HFF-Myc (cell line): Measurements from ENCODE around the gene SMYD2.

Experiments used
- DNase-seq: peaks from one replicate; pipeline ENCODE4 v3.0.0-alpha.2; 2011; ENCODE audit warnings: low read depth; ENCODE audit errors: extremely low read depth
- H3K4me3 ChIP-seq: replicated peaks from 2 replicates; pipeline ENCODE4 v1.5.1; 2011; ENCODE audit warnings: low read depth, mild to moderate bottlenecking, control low read depth, low read length
- CTCF ChIP-seq: IDR thresholded peaks from 2 replicates; pipeline ENCODE4 v1.5.1; 2012; ENCODE audit warnings: mild to moderate bottlenecking, low read depth, low read length, control low read depth; ENCODE audit errors: missing control alignments

The SMYD2 gene

GRCh38 chr1:214314178-214314843, 33.4 kb downstream of the SMYD2 start:
- no peak overlapping the region for H3K4me3 ChIP-seq
- DNase-seq, result no peak
- TF ChIP-seq CTCF, result no peak

- no peak for DNase-seq
- no peak for TF ChIP-seq CTCF
- no peak overlapping the region for H3K4me3 ChIP-seq
Measured at GRCh38 chr1:214316593-214316992, 35.6 kb downstream of the SMYD2 start.

- no peak for TF ChIP-seq CTCF
- H3K4me3 ChIP-seq, result no peak overlapping the region
- no peak for DNase-seq
Measured at GRCh38 chr1:214317300-214317699, 36.3 kb downstream of the SMYD2 start.

GRCh38 chr1:214317734-214318133, 36.8 kb downstream of the SMYD2 start:
- no peak overlapping the region for H3K4me3 ChIP-seq
- TF ChIP-seq CTCF, result no peak
- no peak for DNase-seq

- no peak overlapping the region for H3K4me3 ChIP-seq
- TF ChIP-seq CTCF, result no peak
- no peak for DNase-seq
Measured at GRCh38 chr1:214318356-214318755, 37.4 kb downstream of the SMYD2 start.

- no peak for TF ChIP-seq CTCF
- H3K4me3 ChIP-seq, result no peak overlapping the region
- no peak for DNase-seq
Measured at GRCh38 chr1:214318956-214319736, 38.2 kb downstream of the SMYD2 start.
